Endothelial cell of umbilical vein (primary cell): Measurements from ENCODE around the gene CCNYL1. TPM values are rescaled to one million over a fixed set of nuclear protein-coding genes. Genes with fewer than 3 reads are reported as not detected.
"Not testable (repeated sequence)": the region's sequence is repeated elsewhere in the genome, so short reads cannot be mapped to it uniquely, and the experiment has no call there.

ENCODE experiments used
- BruUV-seq: library from RNA; stranded (reverse); fragments of 400-500 nt; replicated peaks from 2 replicates; lab custom pipeline; 2021; lab: Mats Ljungman, UMichigan
- CTCF ChIA-PET: fragments of 300-600, 350-600 bp; sonication (Branson Sonifier 250); formaldehyde crosslinking; loops from one replicate; lab custom pipeline; 2021; ENCODE audit warnings: antibody characterized with exemption, inconsistent platforms; lab: Charles Lee
- POLR2A ChIA-PET: fragments of 300-600, 350-600 bp; sonication (Branson Sonifier 250); formaldehyde crosslinking; loops from one replicate; lab custom pipeline; 2021; ENCODE audit warnings: antibody characterized with exemption, inconsistent platforms; lab: Charles Lee
- DNase-seq: peaks from one replicate; pipeline ENCODE4 v3.0.0-alpha.2; 2011; ENCODE audit warnings: low read depth, low spot score
- FAIRE-seq: peaks from 2 replicates; lab custom pipeline; 2011; peaks lifted over from hg19 to GRCh38; lab: Jason Lieb, UNC
- H2AFZ ChIP-seq: 2 replicates; pipeline ENCODE4 v1.6.0; 2012; ENCODE audit warnings: low read depth, low read length, control low read depth, inconsistent platforms
- H3K27ac ChIP-seq: 2 replicates; pipeline ENCODE4 v1.5.1; 2011; ENCODE audit warnings: low read depth, mild to moderate bottlenecking, control low read depth, low read length, moderate library complexity; ENCODE audit not compliant: insufficient read depth
- H3K27me3 ChIP-seq, 2 experiments: 2 replicates each; pipeline versions ENCODE4 v1.6.0 to v1.6.1; 2011; ENCODE audit warnings: low read length in 2 of 2, mixed read lengths in 1 of 2; ENCODE audit not compliant: control insufficient read depth in 2 of 2, insufficient read depth in 2 of 2
- H3K36me3 ChIP-seq, 2 experiments: 2 replicates in 1 of 2; 3 replicates in 1 of 2; pipeline ENCODE4 v1.5.1; 2011; ENCODE audit warnings: low read length in 2 of 2, mild to moderate bottlenecking in 1 of 2, moderate library complexity in 1 of 2; ENCODE audit not compliant: control insufficient read depth in 2 of 2, insufficient read depth in 2 of 2; ENCODE audit errors: extremely low read depth in 1 of 2
- H3K4me1 ChIP-seq: 3 replicates; pipeline ENCODE4 v1.5.1; 2011; ENCODE audit warnings: mild to moderate bottlenecking, low read length; ENCODE audit not compliant: control insufficient read depth, insufficient read depth; ENCODE audit errors: extremely low read depth
- H3K4me2 ChIP-seq: 2 replicates; pipeline ENCODE4 v1.6.1; 2011; ENCODE audit warnings: low read length, control low read depth, mixed read lengths; ENCODE audit not compliant: insufficient read depth
- H3K4me3 ChIP-seq, 3 experiments: fragments of 200-600 bp in 1 of 3; sonication (generic), shearing (Covaris generic) in 1 of 3; replicated peaks in 1 of 3; 2 replicates each; pipeline ENCODE4 v1.5.1; 2011 to 2016; ENCODE audit warnings: control low read depth in 3 of 3, low read length in 3 of 3, mild to moderate bottlenecking in 2 of 3, inconsistent platforms in 1 of 3, low read depth in 1 of 3, moderate library complexity in 1 of 3; ENCODE audit not compliant: insufficient read depth in 1 of 3
- H3K79me2 ChIP-seq: 2 replicates; pipeline ENCODE4 v1.6.0; 2012; ENCODE audit warnings: low read length, inconsistent platforms; ENCODE audit not compliant: control insufficient read depth, insufficient read depth
- H3K9ac ChIP-seq: replicated peaks from 2 replicates; pipeline ENCODE3; 2011; ENCODE audit warnings: low read length, control low read depth; ENCODE audit not compliant: insufficient read depth; ENCODE audit errors: extremely low read depth
- H3K9me1 ChIP-seq: replicated peaks from 3 replicates; pipeline ENCODE4 v1.6.0; 2011; ENCODE audit warnings: mild to moderate bottlenecking, low read length; ENCODE audit not compliant: control insufficient read depth, insufficient read depth; ENCODE audit errors: extremely low read depth
- H3K9me3 ChIP-seq: replicated peaks from 2 replicates; pipeline ENCODE4 v1.5.1; 2012; ENCODE audit warnings: low read length, inconsistent platforms; ENCODE audit not compliant: control insufficient read depth, insufficient read depth
- H4K20me1 ChIP-seq: replicated peaks from 2 replicates; pipeline ENCODE3; 2011; ENCODE audit warnings: mild to moderate bottlenecking, low read length; ENCODE audit not compliant: control insufficient read depth, insufficient read depth; ENCODE audit errors: extremely low read depth
- EZH2 ChIP-seq: IDR thresholded peaks from 2 replicates; pipeline ENCODE4 v1.6.1; 2012; ENCODE audit warnings: borderline replicate concordance, low read depth, mild to moderate bottlenecking, moderate library complexity, low read length, inconsistent platforms; ENCODE audit not compliant: severe bottlenecking
- FOS ChIP-seq: IDR thresholded peaks from 2 replicates; pipeline ENCODE4 v1.6.1; 2011; ENCODE audit warnings: mild to moderate bottlenecking, low read length, moderate library complexity, borderline replicate concordance; ENCODE audit not compliant: insufficient read depth
- POLR2A ChIP-seq: IDR thresholded peaks from 2 replicates; pipeline ENCODE4 v1.6.1; 2012; ENCODE audit warnings: low read depth, mild to moderate bottlenecking, control low read depth, low read length
- dilution Hi-C: fragments of 300-500 bp; cut with MboI; formaldehyde crosslinking; loops from one replicate; pipeline ENCODE4 v1.15.0; 2019; ENCODE audit warnings: low sequenced_read_pairs; ENCODE audit not compliant: extremely low pct_ligation_motif_present
- intact Hi-C: fragments of 100-400 bp; cut with micrococcal nuclease; formaldehyde crosslinking; loops from one replicate; pipeline ENCODE4 v1.10.0; 2022
- polyA plus RNA-seq, 4 experiments: library from polyadenylated mRNA; depleted of rRNA in 3 of 4; stranded (reverse) in 3 of 4; unstranded in 1 of 4; fragments of >200 nt; gene quantifications; 2 replicates each; pipeline versions ENCODE4 v1.2.1 to v1.2.3, GENCODE V29; 2011 to 2012; ENCODE audit warnings: missing spikeins in 1 of 4
- total RNA-seq: library from RNA; stranded (reverse); gene quantifications from 2 replicates; pipeline ENCODE4 v1.2.3, GENCODE V29; 2021
- TF ChIP-seq, protein P1 (sequence below), 2 donors: IDR thresholded peaks; 1 replicate in 1 of 2; 2 replicates in 1 of 2; pipeline ENCODE4 v1.5.1; 2011; ENCODE audit warnings: low read length in 2 of 2, mild to moderate bottlenecking in 2 of 2, moderate library complexity in 2 of 2, control low read depth in 1 of 2, inconsistent platforms in 1 of 2, low read depth in 1 of 2; ENCODE audit not compliant: insufficient read depth in 1 of 2; ENCODE audit errors: extremely low read depth in 1 of 2
- TF ChIP-seq, protein P2 (sequence below): IDR thresholded peaks from 2 replicates; pipeline ENCODE4 v1.6.1; 2011; ENCODE audit not compliant: insufficient read depth, insufficient read length

Gene CCNYL1
- total and polyA plus RNA-seq, 2 donors (not counting 3 experiments of a cell fraction or from before 2014, with no cell fraction given) = 15.2 to 49.3 TPM

- BruUV-seq = no TSS peak
- no peaks in the 10 kb centered on the region for H3K9me1 ChIP-seq
- CTCF ChIA-PET = interaction anchor here (0.8 to 2.1 kb wide), 6 partner anchors 11 to 312 kb away, joined by 3 to 10 read pairs (median 4); no protein-coding TSS in a partner anchor
- intact Hi-C loops = loop anchor here (10.0 kb wide), 1 partner anchor 494 kb away; the partner anchor contains the start of gene IDH1
- no peak overlapping the region for H3K27ac ChIP-seq
- H3K9ac ChIP-seq = no peak overlapping the region
- FAIRE-seq = no peak
- TF ChIP-seq EZH2 (no peak), FOS (no peak), POLR2A (no peak)
- TF ChIP-seq, protein P1, sequence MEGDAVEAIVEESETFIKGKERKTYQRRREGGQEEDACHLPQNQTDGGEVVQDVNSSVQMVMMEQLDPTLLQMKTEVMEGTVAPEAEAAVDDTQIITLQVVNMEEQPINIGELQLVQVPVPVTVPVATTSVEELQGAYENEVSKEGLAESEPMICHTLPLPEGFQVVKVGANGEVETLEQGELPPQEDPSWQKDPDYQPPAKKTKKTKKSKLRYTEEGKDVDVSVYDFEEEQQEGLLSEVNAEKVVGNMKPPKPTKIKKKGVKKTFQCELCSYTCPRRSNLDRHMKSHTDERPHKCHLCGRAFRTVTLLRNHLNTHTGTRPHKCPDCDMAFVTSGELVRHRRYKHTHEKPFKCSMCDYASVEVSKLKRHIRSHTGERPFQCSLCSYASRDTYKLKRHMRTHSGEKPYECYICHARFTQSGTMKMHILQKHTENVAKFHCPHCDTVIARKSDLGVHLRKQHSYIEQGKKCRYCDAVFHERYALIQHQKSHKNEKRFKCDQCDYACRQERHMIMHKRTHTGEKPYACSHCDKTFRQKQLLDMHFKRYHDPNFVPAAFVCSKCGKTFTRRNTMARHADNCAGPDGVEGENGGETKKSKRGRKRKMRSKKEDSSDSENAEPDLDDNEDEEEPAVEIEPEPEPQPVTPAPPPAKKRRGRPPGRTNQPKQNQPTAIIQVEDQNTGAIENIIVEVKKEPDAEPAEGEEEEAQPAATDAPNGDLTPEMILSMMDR (IDR thresholded peaks at IDR 0.05; ENCODE audit: extremely low read depth in 1 of 2, insufficient read depth in 1 of 2, low read depth in 1 of 2, low read length in 2 of 2) = no peak
- TF ChIP-seq, protein P2, sequence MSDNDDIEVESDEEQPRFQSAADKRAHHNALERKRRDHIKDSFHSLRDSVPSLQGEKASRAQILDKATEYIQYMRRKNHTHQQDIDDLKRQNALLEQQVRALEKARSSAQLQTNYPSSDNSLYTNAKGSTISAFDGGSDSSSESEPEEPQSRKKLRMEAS = no peak
- dilution Hi-C loops = no loop called here
- H3K4me2 ChIP-seq = no peak overlapping the region
- H3K9me3 ChIP-seq = no peaks in the 10 kb centered on the region
- POLR2A ChIA-PET = no interaction called here
- H4K20me1 ChIP-seq = no peaks in the 10 kb centered on the region
- H3K36me3 ChIP-seq = no peaks in the 10 kb centered on the region
- no peak for DNase-seq
- H2AFZ ChIP-seq = no peak overlapping the region
- no peaks in the 10 kb centered on the region for H3K79me2 ChIP-seq
- no peaks in the 10 kb centered on the region for H3K27me3 ChIP-seq
- no peaks in the 10 kb centered on the region for H3K4me1 ChIP-seq
- no peak overlapping the region for H3K4me3 ChIP-seq
These were observed 49.0 kb downstream of the CCNYL1 start for GRCh38 chr2:207760453-207760852.

DNA sequence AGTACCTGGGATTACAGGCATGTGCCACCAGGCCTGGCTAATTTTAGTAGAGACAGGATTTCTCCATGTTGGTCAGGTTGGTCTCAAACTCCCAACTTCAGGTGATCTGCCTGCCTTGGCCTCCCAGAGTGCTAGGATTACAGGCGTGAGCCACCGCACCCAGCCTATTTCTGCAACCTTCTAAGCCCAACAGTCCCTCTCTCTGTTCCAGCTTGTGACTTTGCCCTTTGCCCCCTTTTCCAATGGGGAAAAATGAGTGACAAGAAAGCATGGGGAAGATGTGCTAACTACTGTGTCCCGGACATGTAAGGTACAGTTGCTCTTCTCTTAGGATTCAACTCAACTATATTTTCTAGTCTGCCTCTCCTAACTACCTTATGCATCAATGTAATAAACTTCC lies 50.0 kb downstream of the CCNYL1 start:
- DNase-seq, H2AFZ ChIP-seq, H3K9me3 ChIP-seq, BruUV-seq, H3K9me1 ChIP-seq, H3K36me3 ChIP-seq, H3K27me3 ChIP-seq, H3K27ac ChIP-seq, H3K79me2 ChIP-seq, H4K20me1 ChIP-seq, H3K4me2 ChIP-seq, dilution Hi-C loops, FAIRE-seq, POLR2A ChIA-PET, H3K4me3 ChIP-seq, H3K9ac ChIP-seq, H3K4me1 ChIP-seq: not testable (repeated sequence)
- intact Hi-C loops = loop anchor here (10.0 kb wide), 1 partner anchor 493 kb away; the partner anchor contains the start of gene IDH1
- CTCF ChIA-PET = interaction anchor here (1.2 to 2.1 kb wide), 3 partner anchors 139 to 279 kb away, joined by 3 to 10 read pairs (median 4); no protein-coding TSS in a partner anchor
